HepG2 (cell line): Measurements from ENCODE around the gene CLEC3A. TPM values are rescaled to one million over a fixed set of nuclear protein-coding genes. Genes with fewer than 3 reads are reported as not detected.

Experiments used
- BORCS8-MEF2B ChIP-seq: sonication (generic); formaldehyde crosslinking; IDR thresholded peaks from 2 replicates; pipeline ENCODE4 v1.8.0; 2022; ENCODE audit warnings: mild to moderate bottlenecking, missing genetic modification reagents
- CAMTA2 ChIP-seq: sonication (generic); formaldehyde crosslinking; IDR thresholded peaks from 2 replicates; pipeline ENCODE4 v1.4.0; 2020; ENCODE audit warnings: mild to moderate bottlenecking, missing genetic modification reagents, borderline replicate concordance
- CBX1 ChIP-seq: IDR thresholded peaks from one replicate; pipeline ENCODE4 v1.6.1; 2016; ENCODE audit warnings: antibody characterized with exemption, low read depth
- CREM ChIP-seq, 2 experiments: sonication (generic) in 1 of 2; formaldehyde crosslinking in 1 of 2; IDR thresholded peaks; 2 replicates each; pipeline versions ENCODE4 v1.4.0 to v1.6.1; 2016 to 2020; ENCODE audit warnings: antibody characterized with exemption in 1 of 2, mild to moderate bottlenecking in 1 of 2, missing genetic modification reagents in 1 of 2
- FOXC1 ChIP-seq: sonication (generic); formaldehyde crosslinking; IDR thresholded peaks from 2 replicates; pipeline ENCODE4 v1.8.0; 2022; ENCODE audit warnings: mild to moderate bottlenecking, missing genetic modification reagents, borderline replicate concordance
- FOXP1 ChIP-seq, 2 experiments: fragments of 450-650 bp in 1 of 2; IDR thresholded peaks; 2 replicates each; pipeline ENCODE4 v1.6.1; 2017 to 2018; ENCODE audit warnings: antibody characterized with exemption in 1 of 2
- HIC2 ChIP-seq: sonication (generic); formaldehyde crosslinking; IDR thresholded peaks from 2 replicates; pipeline ENCODE4 v1.9.0; 2022; ENCODE audit warnings: low read depth, missing genetic modification reagents
- IKZF1 ChIP-seq: fragments of 450-650 bp; IDR thresholded peaks from 2 replicates; pipeline ENCODE4 v1.7.1; 2016
- IRF1 ChIP-seq: sonication (generic); formaldehyde crosslinking; IDR thresholded peaks from 2 replicates; pipeline ENCODE4 v1.4.0; 2020; ENCODE audit warnings: low read depth, mild to moderate bottlenecking, missing genetic modification reagents
- KDM5A ChIP-seq: fragments of 200-600 bp; sonication (generic); IDR thresholded peaks from 2 replicates; pipeline ENCODE4 v1.7.0; 2018; ENCODE audit warnings: antibody characterized with exemption, mild to moderate bottlenecking, low read length, borderline replicate concordance
- MAFG ChIP-seq: sonication (generic); formaldehyde crosslinking; IDR thresholded peaks from 2 replicates; pipeline ENCODE4 v1.5.1; 2020; ENCODE audit warnings: mild to moderate bottlenecking, missing genetic modification reagents
- MAZ ChIP-seq, 2 experiments: sonication (generic) in 1 of 2; formaldehyde crosslinking in 1 of 2; IDR thresholded peaks; 2 replicates each; pipeline versions ENCODE4 v1.5.0 to v1.6.1; 2012 to 2020; ENCODE audit warnings: low read depth in 2 of 2, mild to moderate bottlenecking in 2 of 2, borderline replicate concordance in 1 of 2, improper control_type of control experiment in 1 of 2, low read length in 1 of 2, missing genetic modification reagents in 1 of 2, moderate library complexity in 1 of 2
- MYNN ChIP-seq: sonication (generic); formaldehyde crosslinking; IDR thresholded peaks from 2 replicates; pipeline ENCODE4 v1.4.0; 2020; ENCODE audit warnings: mild to moderate bottlenecking, low read depth, missing genetic modification reagents
- NCOR1 ChIP-seq: fragments of 200-600 bp; sonication (generic); IDR thresholded peaks from 2 replicates; pipeline ENCODE4 v1.7.0; 2017; ENCODE audit warnings: antibody characterized with exemption, low read length, borderline replicate concordance
- NFATC3 ChIP-seq: sonication (generic); formaldehyde crosslinking; IDR thresholded peaks from 2 replicates; pipeline ENCODE4 v1.5.1; 2020; ENCODE audit warnings: mild to moderate bottlenecking, missing genetic modification reagents
- SIN3A ChIP-seq: IDR thresholded peaks from 2 replicates; pipeline ENCODE4 v1.6.1; 2011; ENCODE audit warnings: low read depth, mild to moderate bottlenecking, control low read depth, low read length, borderline replicate concordance
- TBX2 ChIP-seq: sonication (generic); formaldehyde crosslinking; IDR thresholded peaks from 2 replicates; pipeline ENCODE4 v1.5.0; 2020; ENCODE audit warnings: missing genetic modification reagents, mild to moderate bottlenecking, borderline replicate concordance
- TBX3 ChIP-seq: fragments of 450-650 bp; IDR thresholded peaks from 2 replicates; pipeline ENCODE4 v1.6.1; 2017; ENCODE audit warnings: antibody characterized with exemption, mild to moderate bottlenecking, inconsistent platforms, borderline replicate concordance
- TCF7L2 ChIP-seq: IDR thresholded peaks from 2 replicates; pipeline ENCODE4 v1.6.1; 2011; ENCODE audit warnings: mild to moderate bottlenecking, low read depth, low read length, moderate library complexity
- TEAD3 ChIP-seq: optimal IDR thresholded peaks from 2 replicates; pipeline ENCODE3; 2016; ENCODE audit warnings: borderline replicate concordance
- TIGD3 ChIP-seq: sonication (generic); formaldehyde crosslinking; IDR thresholded peaks from 2 replicates; pipeline ENCODE4 v1.5.1; 2020; ENCODE audit warnings: mild to moderate bottlenecking, missing genetic modification reagents, borderline replicate concordance
- ZNF335 ChIP-seq: sonication (generic); formaldehyde crosslinking; IDR thresholded peaks from 2 replicates; pipeline ENCODE4 v1.4.0; 2020; ENCODE audit warnings: missing genetic modification reagents
- ZNF614 ChIP-seq: IDR thresholded peaks from 2 replicates; pipeline ENCODE4 v1.6.1; 2018; ENCODE audit warnings: missing biosample characterization, missing genetic modification reagents, inconsistent platforms, borderline replicate concordance
- ZNF691 ChIP-seq: sonication (generic); formaldehyde crosslinking; IDR thresholded peaks from 2 replicates; pipeline ENCODE4 v1.4.0; 2020; ENCODE audit warnings: missing genetic modification reagents, low read depth, mild to moderate bottlenecking, borderline replicate concordance
- ZNF7 ChIP-seq: IDR thresholded peaks from 2 replicates; pipeline ENCODE4 v1.6.1; 2016; ENCODE audit warnings: missing biosample characterization, missing genetic modification reagents
- polyA plus RNA-seq, 8 experiments: library from polyadenylated mRNA; depleted of rRNA in 3 of 8; stranded (reverse) in 7 of 8; unstranded in 1 of 8; fragments of >200 nt; fragmentation: Illumina TruSeq in 4 of 8; extraction: Trizol in 4 of 8; gene quantifications; 2 replicates each; pipeline versions ENCODE4 v1.2.1 to v1.2.3, GENCODE V29; 2011 to 2016; ENCODE audit warnings: low read depth in 4 of 8, missing spikeins in 1 of 8, mixed read lengths in 1 of 8; ENCODE audit not compliant: insufficient read depth in 1 of 8
- total RNA-seq, 5 experiments: library from RNA; depleted of rRNA; stranded (reverse); fragments of >200 nt; fragmentation: Illumina TruSeq; extraction: Trizol; gene quantifications; 2 replicates each; pipeline ENCODE4 v1.2.3, GENCODE V29; 2016; ENCODE audit warnings: low read depth in 1 of 5

Gene CLEC3A
- total and polyA plus RNA-seq, 2 of the 13 experiments (the other 11 are each of a cell fraction or from before 2014, with no cell fraction given), result not detected

- TF ChIP-seq MAZ (IDR thresholded peaks at IDR 0.05; ENCODE audit: borderline replicate concordance, low read depth, low read length) (no peak), MAZ (CRISPR knock-in tag; IDR thresholded peaks at IDR 0.05; ENCODE audit: low read depth) (peak; percentile 98), NFATC3 (CRISPR knock-in tag) (peak; percentile 30; the same call in 1 of the 2 replicates), ZNF614 (CRISPR knock-in tag) (peak; percentile 96; the same call in 1 of the 2 replicates), ZNF691 (CRISPR knock-in tag) (peak; percentile 99), TCF7L2 (no peak), TBX3 (no peak), TEAD3 (CRISPR knock-in tag) (peak; percentile 81), BORCS8-MEF2B (peak; percentile 100), IKZF1 (no peak), ZNF7 (CRISPR knock-in tag) (peak; percentile 57), FOXC1 (CRISPR knock-in tag) (peak; percentile 98), MAFG (CRISPR knock-in tag) (peak; percentile 45), TBX2 (peak; percentile 96), IRF1 (CRISPR knock-in tag) (peak; percentile 89; the same call in 1 of the 2 replicates), ZNF335 (CRISPR knock-in tag) (peak; percentile 89), CAMTA2 (CRISPR knock-in tag) (peak; percentile 99; the same call in 1 of the 2 replicates), CBX1 (no peak), KDM5A (no peak), SIN3A (peak; percentile 84; the same call in 1 of the 2 replicates), CREM (IDR thresholded peaks at IDR 0.05) (no peak), CREM (CRISPR knock-in tag; IDR thresholded peaks at IDR 0.05) (peak; percentile 7; the same call in 1 of the 2 replicates), HIC2 (CRISPR knock-in tag) (peak; percentile 92), MYNN (peak; percentile 90; the same call in 1 of the 2 replicates), TIGD3 (peak; percentile 99; the same call in 1 of the 2 replicates), FOXP1 (IDR thresholded peaks at IDR 0.05) (no peak), FOXP1 (CRISPR knock-in tag; IDR thresholded peaks at IDR 0.05) (no peak), NCOR1 (no peak)
Observed at GRCh38 chr16:78045865-78046581, 23.7 kb downstream of the CLEC3A start (continued).
